Measurements from ENCODE around the gene RGL2.

The RGL2 gene

DNA sequence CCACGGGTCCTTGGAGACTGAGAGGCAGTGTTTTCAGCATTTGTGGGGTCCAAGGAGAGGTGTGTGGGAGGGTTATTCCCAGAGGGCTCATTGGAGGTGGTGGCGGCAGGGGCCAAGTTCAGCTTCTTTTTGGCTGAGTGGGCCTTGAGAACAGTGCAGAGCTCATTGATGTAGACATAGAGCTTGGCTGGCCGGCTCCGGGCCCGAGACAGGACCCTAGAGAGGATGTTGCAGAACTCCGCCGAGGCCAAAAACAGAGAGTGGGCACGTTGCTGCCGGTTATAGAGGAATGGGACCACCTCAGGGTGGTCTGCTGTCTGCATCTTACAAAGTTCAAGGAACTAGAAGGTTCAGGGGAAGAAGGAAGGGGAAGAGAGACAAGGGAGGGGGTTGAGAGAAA is 22.5 kb upstream of the RGL2 start:
- H3K4me3 ChIP-seq (replicated peaks; ENCODE audit: low read depth, low read length) = peak overlapping the region; percentile 87
- TF ChIP-seq CTCF (IDR thresholded peaks at IDR 0.05; ENCODE audit: low read length, missing control alignments) = no peak
- no peak for DNase-seq (ENCODE audit: low read depth)

- no peak for TF ChIP-seq CTCF (IDR thresholded peaks at IDR 0.05; ENCODE audit: low read length, missing control alignments)
- H3K4me3 ChIP-seq (replicated peaks; ENCODE audit: low read depth, low read length) = peak overlapping the region; percentile 34
- DNase-seq (ENCODE audit: low read depth) = peak; percentile 93
Observed at GRCh38 chr6:33320315-33321181, 21.8 kb upstream of the RGL2 start.

DNA sequence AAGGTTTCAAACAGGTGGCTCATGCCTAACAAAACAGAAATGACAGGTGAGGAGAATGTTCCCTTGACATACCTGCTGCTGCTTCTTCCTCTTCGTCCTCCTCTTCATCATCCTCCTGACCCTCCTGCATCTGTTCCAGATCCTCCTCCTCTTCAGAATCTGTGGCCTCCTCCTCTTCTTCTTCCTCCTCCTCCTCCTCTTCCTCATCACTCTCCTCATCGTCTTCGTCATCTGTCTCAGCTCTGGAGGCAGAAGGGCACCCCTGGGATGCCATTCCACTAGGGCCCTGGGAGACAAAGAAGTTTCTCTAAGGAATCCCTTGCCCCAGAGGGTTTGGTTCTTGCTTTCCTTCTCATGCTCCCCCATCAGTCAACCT is 21.2 kb upstream of the RGL2 start:
- DNase-seq (ENCODE audit: low read depth) = no peak
- TF ChIP-seq CTCF (IDR thresholded peaks at IDR 0.05; ENCODE audit: low read length, missing control alignments) = no peak
- peak overlapping the region; percentile 34 for H3K4me3 ChIP-seq (replicated peaks; ENCODE audit: low read depth, low read length)

GRCh38 chr6:33318426-33319073 is 19.8 kb upstream of the RGL2 start:
- H3K4me3 ChIP-seq (replicated peaks; ENCODE audit: low read depth, low read length) = peak overlapping the region; percentile 56
- TF ChIP-seq CTCF (IDR thresholded peaks at IDR 0.05; ENCODE audit: low read length, missing control alignments) = no peak
- DNase-seq (ENCODE audit: low read depth) = no peak

DNA sequence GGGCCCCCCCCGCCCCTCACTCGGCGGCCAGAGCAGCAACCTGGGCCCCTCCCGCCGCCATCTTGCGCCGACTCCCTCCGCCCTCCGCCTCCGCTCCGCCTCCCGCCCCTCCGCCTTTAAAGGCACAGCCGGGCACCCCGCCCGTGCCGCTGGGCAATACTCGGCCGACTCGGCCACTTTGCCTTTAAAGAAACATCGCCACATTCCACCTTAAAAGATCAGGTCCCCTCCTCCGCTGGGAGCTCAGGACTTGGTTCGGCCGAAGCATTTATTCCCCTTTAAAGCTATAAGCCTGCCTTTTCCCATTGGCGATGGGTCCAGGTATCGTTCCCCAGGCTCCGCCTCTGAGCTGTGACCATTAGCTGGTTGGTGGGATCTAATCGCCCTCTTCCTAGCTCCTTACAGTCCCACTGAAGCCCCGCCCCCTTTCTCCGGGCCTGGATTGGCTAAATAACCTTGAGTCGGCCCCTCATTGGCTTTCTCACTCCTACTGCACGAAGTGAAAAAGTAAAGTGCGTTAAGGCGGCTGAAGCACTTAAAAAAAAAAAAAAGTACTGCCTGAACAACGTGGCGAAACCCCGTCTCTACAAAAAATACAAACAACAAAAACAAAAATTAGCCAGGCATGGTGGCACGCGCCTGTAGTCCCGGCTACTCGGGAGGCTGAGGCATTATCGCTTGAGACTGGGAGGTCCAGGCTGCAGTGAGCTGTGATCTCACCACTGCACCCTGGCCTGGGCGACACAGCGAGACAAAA is 19.1 kb upstream of the RGL2 start, which contains the start of gene ZBTB22:
ZBTB22 (minus strand) TSS at position 76 of the 757 bp plus-strand sequence. CDS start 828 bp downstream, outside the sequence.
- DNase-seq (ENCODE audit: low read depth) = peak; percentile 99
- H3K4me3 ChIP-seq (replicated peaks; ENCODE audit: low read depth, low read length) = peak within 1 kb of the TSS; percentile 56
- no peak for TF ChIP-seq CTCF (IDR thresholded peaks at IDR 0.05; ENCODE audit: low read length, missing control alignments)

DNA sequence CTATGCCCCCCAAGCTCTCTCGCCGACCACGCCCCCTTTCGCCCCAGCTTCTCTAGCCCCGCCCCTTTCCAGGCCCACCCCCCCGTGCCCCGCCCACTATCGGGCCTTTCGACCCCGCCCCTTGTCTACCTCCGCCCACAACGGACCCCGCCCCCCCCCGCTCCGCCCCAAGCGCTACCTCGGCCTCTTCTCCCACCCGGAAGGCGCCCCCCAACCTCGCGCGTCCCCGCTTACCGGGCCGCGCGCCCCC is 18.6 kb upstream of the RGL2 start:
- no peak for TF ChIP-seq CTCF (IDR thresholded peaks at IDR 0.05; ENCODE audit: low read length, missing control alignments)
- H3K4me3 ChIP-seq (replicated peaks; ENCODE audit: low read depth, low read length) = peak overlapping the region; percentile 56
- no peak for DNase-seq (ENCODE audit: low read depth)

Data from fibroblast of pulmonary artery (primary cell).